K562 (cell line): ENCODE data around the gene CMTM8.

Experiments used
- EZH2 ChIP-seq: IDR thresholded peaks from 2 replicates; pipeline ENCODE4 v1.6.1; 2012; ENCODE audit warnings: low read depth, mild to moderate bottlenecking, inconsistent platforms, low read length, borderline replicate concordance
- MEF2D ChIP-seq: conservative IDR thresholded peaks from 2 replicates; pipeline ENCODE4 v1.6.1; 2016; ENCODE audit warnings: low read depth, missing genetic modification characterization, missing compliant biosample characterization

GRCh38 chr3:32374788-32375595 is 136.5 kb downstream of the CMTM8 start:
- TF ChIP-seq EZH2 = no peak
- no peak for TF ChIP-seq MEF2D (tag)
